ENCODE results near the gene DMTF1.

DMTF1 gene

GRCh38 chr7:87147500-87147899 lies 4.8 kb upstream of the DMTF1 start:
- no peak for DNase-seq (ENCODE audit: low read depth in 2 of 2)

GRCh38 chr7:87148332-87148955 lies 3.8 kb upstream of the DMTF1 start:
- no peak for DNase-seq (ENCODE audit: low read depth in 2 of 2)

- no peak for DNase-seq (ENCODE audit: low read depth in 2 of 2)
These were observed 1.1 kb upstream of the DMTF1 start for GRCh38 chr7:87151002-87151728.

- DNase-seq (ENCODE audit: low read depth in 2 of 2), result no peak
These were observed 533 bp upstream of the DMTF1 start for GRCh38 chr7:87151729-87152111.

GRCh38 chr7:87152897-87153641 lies 816 bp downstream of the DMTF1 start:
- DNase-seq (ENCODE audit: low read depth in 2 of 2), result peak; percentile 8 to 20

GRCh38 chr7:87154166-87154565 lies 1.9 kb downstream of the DMTF1 start:
- DNase-seq (ENCODE audit: low read depth in 2 of 2), result no peak

- DNase-seq (ENCODE audit: low read depth in 2 of 2), result no peak
These were observed 2.3 kb downstream of the DMTF1 start for GRCh38 chr7:87154569-87154968.

GRCh38 chr7:87155788-87156187 lies 3.5 kb downstream of the DMTF1 start:
- DNase-seq (ENCODE audit: low read depth in 2 of 2), result no peak

- DNase-seq (ENCODE audit: low read depth in 2 of 2), result no peak
These were observed 4.5 kb downstream of the DMTF1 start for GRCh38 chr7:87156709-87157108.

- no peak for DNase-seq (ENCODE audit: low read depth in 2 of 2)
These were observed 7.3 kb downstream of the DMTF1 start for GRCh38 chr7:87159538-87159937.

- DNase-seq (ENCODE audit: low read depth in 2 of 2), result no peak
These were observed 12.2 kb downstream of the DMTF1 start for GRCh38 chr7:87164433-87164832.

- DNase-seq (ENCODE audit: low read depth in 2 of 2), result no peak
These were observed 18.6 kb downstream of the DMTF1 start for GRCh38 chr7:87170828-87171227.

- no peak for DNase-seq (ENCODE audit: low read depth in 2 of 2)
These were observed 19.2 kb downstream of the DMTF1 start for GRCh38 chr7:87171282-87171934.

GRCh38 chr7:87173471-87173870 lies 21.2 kb downstream of the DMTF1 start:
- DNase-seq (ENCODE audit: low read depth in 2 of 2), result no peak

- no peak for DNase-seq (ENCODE audit: low read depth in 2 of 2)
These were observed 26.1 kb downstream of the DMTF1 start for GRCh38 chr7:87178320-87178719.

GRCh38 chr7:87179180-87179579 lies 26.9 kb downstream of the DMTF1 start:
- DNase-seq (ENCODE audit: low read depth in 2 of 2), result no peak

GRCh38 chr7:87187120-87187519 lies 34.9 kb downstream of the DMTF1 start:
- DNase-seq (ENCODE audit: low read depth in 2 of 2), result no peak

GRCh38 chr7:87188930-87189329 lies 36.7 kb downstream of the DMTF1 start:
- no peak for DNase-seq (ENCODE audit: low read depth in 2 of 2)

GRCh38 chr7:87190783-87191182 lies 38.5 kb downstream of the DMTF1 start:
- no peak for DNase-seq (ENCODE audit: low read depth in 2 of 2)

GRCh38 chr7:87192784-87193487 lies 40.7 kb downstream of the DMTF1 start:
- no peak for DNase-seq (ENCODE audit: low read depth in 2 of 2)

- no peak for DNase-seq (ENCODE audit: low read depth in 2 of 2)
These were observed 41.7 kb downstream of the DMTF1 start for GRCh38 chr7:87193912-87194311.

- no peak for DNase-seq (ENCODE audit: low read depth in 2 of 2)
These were observed 47.0 kb downstream of the DMTF1 start for GRCh38 chr7:87199241-87199640.
